HCT116 (cell line): ENCODE results near the gene KIRREL2. TPM values are rescaled to one million over a fixed set of nuclear protein-coding genes. Genes with fewer than 3 reads are reported as not detected.

Experiments
- ATAC-seq: fragments of 200-7000 bp; cut with Tn5 transposase; 2 replicates; pipeline ENCODE4 v1.9.1; 2020; ENCODE audit warnings: mild to moderate bottlenecking, moderate library complexity
- BruUV-seq: library from RNA; stranded (reverse); fragments of 400-500 nt; replicated peaks from 2 replicates; lab custom pipeline; 2021; lab: Mats Ljungman, UMichigan
- CTCF ChIA-PET: fragments of 300-600 bp; sonication (Branson Sonifier 250); formaldehyde crosslinking; loops from one replicate; lab custom pipeline; 2021; ENCODE audit warnings: antibody characterized with exemption; lab: Charles Lee
- POLR2A ChIA-PET: fragments of 300-600, 350-600 bp; sonication (Branson Sonifier 250); formaldehyde crosslinking; loops from one replicate; lab custom pipeline; 2021; ENCODE audit warnings: antibody characterized with exemption; lab: Charles Lee
- RAD21 ChIA-PET, 2 experiments: fragments of 300-600 bp; sonication (Branson Sonifier 250); formaldehyde crosslinking; loops; one replicate each; lab custom pipeline; 2023; ENCODE audit warnings: low total read pairs in 2 of 2; ENCODE audit not compliant: uncharacterized antibody in 2 of 2, unreplicated experiment in 2 of 2, low non-redundant PET in 1 of 2; lab: Charles Lee
- DNase-seq: peaks from one replicate; pipeline ENCODE4 v3.0.0-alpha.2; 2010; ENCODE audit warnings: low read depth, low spot score
- H2AFZ ChIP-seq: fragments of 200-600 bp; shearing (Covaris generic), sonication (generic); 2 replicates; pipeline ENCODE4 v1.6.1; 2017; ENCODE audit warnings: low read depth, mixed run types, mixed read lengths, antibody characterized with exemption, low read length; ENCODE audit not compliant: poor library complexity, severe bottlenecking
- H3K27ac ChIP-seq: 2 replicates; pipeline ENCODE4 v1.5.1; 2012; ENCODE audit warnings: low read depth, low read length
- H3K27me3 ChIP-seq: fragments of 200-600 bp; sonication (generic); 2 replicates; pipeline ENCODE4 v1.6.1; 2016; ENCODE audit warnings: mixed run types, low read length, mixed read lengths; ENCODE audit not compliant: insufficient read depth
- H3K36me3 ChIP-seq, 2 experiments: fragments of 200-500 bp in 1 of 2; fragments of 200-600 bp in 1 of 2; sonication (Bioruptor generic) in 1 of 2; sonication (generic) in 1 of 2; 2 replicates each; pipeline versions ENCODE4 v1.5.1 to v1.6.1; 2014 to 2016; ENCODE audit warnings: low read length in 2 of 2, inconsistent platforms in 1 of 2, mixed read lengths in 1 of 2, mixed run types in 1 of 2; ENCODE audit not compliant: insufficient read depth in 2 of 2, control insufficient read depth in 1 of 2
- H3K4me1 ChIP-seq, 2 experiments: fragments of 200-600 bp in 1 of 2; sonication (generic) in 1 of 2; 2 replicates each; pipeline versions ENCODE4 v1.5.1 to v1.6.1; 2012 to 2017; ENCODE audit warnings: low read length in 2 of 2, inconsistent platforms in 1 of 2, mild to moderate bottlenecking in 1 of 2, mixed read lengths in 1 of 2, mixed run types in 1 of 2, moderate library complexity in 1 of 2; ENCODE audit not compliant: insufficient read depth in 2 of 2, control insufficient read depth in 1 of 2
- H3K4me2 ChIP-seq: fragments of 200-600 bp; sonication (generic); 2 replicates; pipeline ENCODE4 v1.6.1; 2017; ENCODE audit warnings: mixed run types, low read length, mixed read lengths
- H3K4me3 ChIP-seq, 2 experiments: fragments of 200-600 bp in 1 of 2; sonication (generic) in 1 of 2; replicated peaks in 1 of 2; 2 replicates each; pipeline ENCODE4 v1.5.1; 2011 to 2016; ENCODE audit warnings: low read length in 2 of 2, control low read depth in 1 of 2, low read depth in 1 of 2, mild to moderate bottlenecking in 1 of 2, mixed read lengths in 1 of 2, mixed run types in 1 of 2
- H3K79me2 ChIP-seq: fragments of 200-600 bp; sonication (generic); 2 replicates; pipeline ENCODE4 v1.6.1; 2017; ENCODE audit warnings: mild to moderate bottlenecking, mixed run types, low read length, moderate library complexity, mixed read lengths; ENCODE audit not compliant: insufficient read depth
- H3K9ac ChIP-seq: fragments of 200-600 bp; sonication (generic); 2 replicates; pipeline ENCODE4 v1.6.1; 2016; ENCODE audit warnings: low read length, mixed read lengths
- H3K9me2 ChIP-seq: fragments of 200-600 bp; sonication (generic), shearing (Covaris generic); 2 replicates; pipeline ENCODE4 v1.6.1; 2017; ENCODE audit warnings: mixed run types, mild to moderate bottlenecking, moderate library complexity; ENCODE audit not compliant: insufficient read depth
- H3K9me3 ChIP-seq, 2 experiments: fragments of 200-500 bp in 1 of 2; fragments of 200-600 bp in 1 of 2; sonication (Bioruptor generic) in 1 of 2; sonication (generic) in 1 of 2; 2 replicates each; pipeline ENCODE4 v1.6.1; 2014 to 2017; ENCODE audit warnings: low read length in 2 of 2, mixed read lengths in 2 of 2, inconsistent platforms in 1 of 2, low read depth in 1 of 2, mild to moderate bottlenecking in 1 of 2, mixed run types in 1 of 2, moderate library complexity in 1 of 2; ENCODE audit not compliant: control insufficient read depth in 1 of 2, insufficient read depth in 1 of 2
- H4K20me1 ChIP-seq: fragments of 200-600 bp; sonication (generic), shearing (Covaris generic); 2 replicates; pipeline ENCODE4 v1.6.1; 2017; ENCODE audit warnings: mixed run types, mild to moderate bottlenecking, moderate library complexity; ENCODE audit not compliant: insufficient read depth
- CBX3 ChIP-seq: IDR thresholded peaks from 2 replicates; pipeline ENCODE4 v1.6.1; 2012; ENCODE audit warnings: low read depth
- CEBPB ChIP-seq: IDR thresholded peaks from 2 replicates; pipeline ENCODE4 v1.6.1; 2012; ENCODE audit warnings: low read depth
- EGR1 ChIP-seq: IDR thresholded peaks from 2 replicates; pipeline ENCODE4 v1.6.1; 2012; ENCODE audit warnings: low read depth
- EZH2 ChIP-seq: fragments of 200-600 bp; sonication (generic); IDR thresholded peaks from 2 replicates; pipeline ENCODE4 v1.6.1; 2017; ENCODE audit warnings: antibody characterized with exemption, mixed run types
- EZH2phosphoT487 ChIP-seq: fragments of 200-600 bp; IDR thresholded peaks from 2 replicates; pipeline ENCODE4 v1.6.1; 2018; ENCODE audit warnings: antibody characterized with exemption, borderline replicate concordance
- FOSL1 ChIP-seq: IDR thresholded peaks from 2 replicates; pipeline ENCODE4 v1.6.1; 2012; ENCODE audit warnings: low read depth
- JUND ChIP-seq: IDR thresholded peaks from 2 replicates; pipeline ENCODE4 v1.6.1; 2012
- POLR2AphosphoS5 ChIP-seq: IDR thresholded peaks from 2 replicates; pipeline ENCODE4 v1.6.1; 2011; ENCODE audit warnings: mild to moderate bottlenecking, low read depth, low read length, moderate library complexity
- SIN3A ChIP-seq: IDR thresholded peaks from 2 replicates; pipeline ENCODE4 v1.6.1; 2012; ENCODE audit warnings: low read depth
- SP1 ChIP-seq: IDR thresholded peaks from 2 replicates; pipeline ENCODE4 v1.6.1; 2012; ENCODE audit warnings: low read depth
- TCF7L2 ChIP-seq: IDR thresholded peaks from 2 replicates; pipeline ENCODE4 v1.7.0; 2011; ENCODE audit warnings: borderline replicate concordance, inconsistent platforms; ENCODE audit not compliant: insufficient read depth, insufficient read length; ENCODE audit errors: extremely low read depth
- YY1 ChIP-seq: IDR thresholded peaks from 2 replicates; pipeline ENCODE4 v1.6.1; 2011; ENCODE audit warnings: low read length, low read depth, moderate library complexity, mild to moderate bottlenecking; ENCODE audit not compliant: insufficient replicate concordance; ENCODE audit errors: extremely low read depth
- ZFX ChIP-seq: fragments of 450-650 bp; IDR thresholded peaks from 2 replicates; pipeline ENCODE4 v1.6.1; 2017
- ZNF274 ChIP-seq: fragments of 200-500 bp; sonication (Bioruptor generic); IDR thresholded peaks from 2 replicates; pipeline ENCODE4 v1.6.1; 2014; ENCODE audit warnings: mild to moderate bottlenecking, low read depth, low read length, inconsistent platforms
- intact Hi-C: fragments of 100-400 bp; cut with micrococcal nuclease; formaldehyde crosslinking; loops from 2 replicates; pipeline ENCODE4 v1.10.0; 2022
- total RNA-seq: library from RNA; stranded (reverse); gene quantifications from one replicate; pipeline ENCODE4 v1.2.1, GENCODE V29; 2021; ENCODE audit not compliant: unreplicated experiment

The KIRREL2 gene
- total RNA-seq, 1 experiment from 2014 or later = 1.3 TPM

DNA sequence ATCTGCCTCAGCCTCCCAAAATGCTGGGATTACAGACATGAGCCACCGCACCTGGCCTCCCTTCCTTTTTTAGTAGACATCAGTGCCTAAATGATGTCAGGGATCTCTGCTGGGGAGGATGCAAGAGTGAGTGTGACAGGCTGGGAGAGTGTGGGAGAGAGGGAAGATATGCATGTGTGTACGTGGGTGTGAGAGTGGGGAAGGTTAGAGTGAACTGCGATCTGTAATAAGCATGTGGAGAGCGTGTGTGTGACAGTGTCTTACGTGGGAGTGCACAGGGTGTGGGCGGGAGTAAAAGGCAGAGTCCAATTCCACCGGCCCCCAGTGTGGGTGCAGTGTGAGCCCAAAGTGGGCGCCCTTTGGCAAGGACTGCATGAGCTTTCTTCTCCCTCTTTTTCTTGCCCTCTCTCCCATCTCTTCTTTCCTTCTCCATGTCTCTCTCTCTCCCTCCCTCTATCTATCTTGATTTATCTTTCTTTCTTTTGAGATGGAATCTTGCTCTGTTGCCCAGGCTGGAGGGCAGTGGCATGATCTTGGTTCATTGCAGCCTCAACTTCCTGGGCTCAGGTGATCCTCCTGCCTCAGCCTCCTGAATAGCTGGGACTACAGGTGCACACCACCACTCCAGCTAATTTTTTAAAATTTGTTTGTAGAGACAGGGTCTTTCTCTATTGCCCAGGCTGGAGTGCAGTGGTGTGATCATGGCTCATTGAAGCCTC, 3.5 kb upstream of the KIRREL2 start:
- H3K9me2 ChIP-seq = no peaks in the 10 kb centered on the region
- H3K4me1 ChIP-seq = 0 out of 4 replicates have a peak, but pooled peaks cover 0 to 2% of the 10 kb centered on the region in 2 experiments
- H3K27ac ChIP-seq = no peak overlapping the region
- H4K20me1 ChIP-seq = no peaks in the 10 kb centered on the region
- H3K79me2 ChIP-seq = no peaks in the 10 kb centered on the region
- no peak for ATAC-seq
- no peak overlapping the region for H3K9ac ChIP-seq
- no TSS peak for BruUV-seq
- no peak overlapping the region for H3K4me3 ChIP-seq
- ChIA-PET RAD21 (no interaction called here), CTCF (no interaction called here)
- no peak overlapping the region for H3K4me2 ChIP-seq
- DNase-seq = no peak
- no peak for TF ChIP-seq YY1
- no peak for TF ChIP-seq ZNF274
- no peak for TF ChIP-seq JUND
- TF ChIP-seq FOSL1 = no peak
- no peak for TF ChIP-seq SP1
- no peak for TF ChIP-seq EGR1
- TF ChIP-seq TCF7L2 = no peak
- TF ChIP-seq CEBPB = no peak
- no peak for TF ChIP-seq ZFX
- no peak for TF ChIP-seq POLR2AphosphoS5
- TF ChIP-seq EZH2phosphoT487 = no peak
- TF ChIP-seq CBX3 = no peak
- TF ChIP-seq EZH2 = no peak
- no peak for TF ChIP-seq SIN3A
- TF ChIP-seq, all 23 proteins: peak for 0
- H3K36me3 ChIP-seq = no peaks in the 10 kb centered on the region
- intact Hi-C loops = no loop called here
- no peaks in the 10 kb centered on the region for H3K27me3 ChIP-seq
- POLR2A ChIA-PET = no interaction called here
- H3K9me3 ChIP-seq = no peaks in the 10 kb centered on the region
- no peak overlapping the region for H2AFZ ChIP-seq
